T-helper 22 cell (primary cell): ENCODE data around the gene PGLYRP3.

ENCODE experiments used
- DNase-seq: peaks from one replicate; pipeline ENCODE4 v3.0.0-alpha.2; 2020; ENCODE audit warnings: low read depth

The PGLYRP3 gene, protein sequence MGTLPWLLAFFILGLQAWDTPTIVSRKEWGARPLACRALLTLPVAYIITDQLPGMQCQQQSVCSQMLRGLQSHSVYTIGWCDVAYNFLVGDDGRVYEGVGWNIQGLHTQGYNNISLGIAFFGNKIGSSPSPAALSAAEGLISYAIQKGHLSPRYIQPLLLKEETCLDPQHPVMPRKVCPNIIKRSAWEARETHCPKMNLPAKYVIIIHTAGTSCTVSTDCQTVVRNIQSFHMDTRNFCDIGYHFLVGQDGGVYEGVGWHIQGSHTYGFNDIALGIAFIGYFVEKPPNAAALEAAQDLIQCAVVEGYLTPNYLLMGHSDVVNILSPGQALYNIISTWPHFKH

DNA sequence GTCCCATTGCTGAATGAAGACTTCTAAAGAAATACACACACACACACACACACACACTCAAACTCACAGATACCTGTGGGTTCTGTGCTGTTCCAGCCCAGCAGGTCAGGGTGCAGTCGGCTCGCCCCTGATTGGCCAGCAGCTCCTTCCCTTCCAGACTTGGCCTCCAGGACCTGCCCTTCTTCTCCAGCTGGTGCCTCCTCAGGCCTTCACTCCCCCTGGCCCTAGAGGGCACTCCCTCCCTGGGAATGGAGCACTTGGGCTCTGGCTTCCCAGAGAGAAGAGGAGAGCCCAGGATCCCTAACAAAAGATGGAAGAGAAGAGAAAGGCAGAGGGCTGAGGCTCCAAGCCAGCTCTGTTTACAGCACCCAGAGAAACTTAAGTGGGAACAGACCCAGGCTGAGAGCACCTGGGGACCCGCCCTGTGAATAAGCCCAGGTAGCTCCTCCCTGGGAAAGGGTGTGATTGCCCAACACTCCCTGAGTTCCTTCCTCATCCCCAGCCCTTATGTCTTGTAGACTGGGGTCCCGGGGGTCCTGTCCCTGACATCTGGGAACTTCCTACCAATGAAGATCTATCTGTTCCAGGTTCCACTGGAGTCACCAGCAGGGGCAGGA lies at the start of gene PGLYRP3:
Gene PGLYRP3, minus strand, starts transcription at position 383 of the 617 bp plus-strand sequence. CDS start 2,287 bp downstream, outside the sequence.
- no peak for DNase-seq

DNA sequence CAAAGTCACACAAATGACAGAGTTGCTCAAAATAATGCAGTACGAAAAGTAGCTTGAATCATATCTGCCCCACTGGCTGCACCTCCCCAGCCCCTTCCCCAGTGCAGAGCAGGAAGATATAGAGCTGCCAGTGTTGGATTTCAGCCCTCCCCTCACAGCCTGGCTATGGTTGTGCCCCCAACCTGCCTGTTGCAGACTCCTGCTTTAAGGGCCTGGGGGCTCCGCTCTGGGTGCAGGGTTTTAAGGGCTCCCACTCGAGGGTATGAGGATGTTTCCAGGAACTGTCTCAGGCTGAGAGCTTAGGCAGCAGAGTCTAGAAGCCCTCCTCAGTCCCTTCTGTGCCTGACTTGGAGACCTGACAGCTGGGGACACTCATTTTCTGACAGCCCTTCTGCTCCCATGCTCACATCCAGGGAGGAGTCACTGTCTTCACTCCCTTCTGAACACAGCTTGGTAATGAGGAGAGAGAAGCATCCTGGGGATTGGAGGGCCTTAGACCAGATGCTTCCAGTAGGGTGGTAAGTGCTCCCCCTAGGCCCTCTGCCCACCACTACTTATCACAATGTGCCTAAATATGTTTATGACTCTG lies 49.5 kb upstream of the PGLYRP3 start:
- DNase-seq: no peak

DNA sequence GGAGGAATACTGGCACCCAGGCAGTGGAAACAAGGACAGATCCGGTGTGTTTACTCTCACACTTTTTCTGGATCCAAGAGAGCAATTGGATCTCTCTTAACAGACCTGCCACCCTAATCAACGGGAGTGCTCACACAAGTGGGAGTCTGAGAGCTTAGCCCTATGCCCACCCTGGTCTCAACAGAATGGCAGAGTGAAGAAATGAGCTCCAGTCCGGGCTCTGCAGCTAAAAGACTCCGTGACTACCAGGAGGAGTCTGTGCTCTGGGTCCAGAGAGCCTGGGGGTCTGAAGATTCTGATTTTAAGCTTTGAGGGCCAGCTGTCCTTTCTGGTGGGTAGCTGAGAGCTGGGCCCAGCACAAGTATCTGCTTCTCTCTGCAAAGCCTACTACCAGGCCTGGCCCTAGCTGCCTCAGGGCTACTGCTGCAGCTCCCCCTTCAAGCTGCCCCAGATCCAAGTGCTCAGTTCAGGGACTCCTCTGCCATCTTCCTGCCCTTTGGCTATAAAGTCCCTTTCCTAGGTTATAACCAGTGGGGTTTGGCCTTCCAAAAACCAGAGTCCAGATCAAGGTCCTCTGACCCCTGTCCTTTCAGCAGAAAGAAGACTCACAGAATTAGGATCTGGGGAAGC lies 48.8 kb upstream of the PGLYRP3 start:
- DNase-seq: no peak

DNA sequence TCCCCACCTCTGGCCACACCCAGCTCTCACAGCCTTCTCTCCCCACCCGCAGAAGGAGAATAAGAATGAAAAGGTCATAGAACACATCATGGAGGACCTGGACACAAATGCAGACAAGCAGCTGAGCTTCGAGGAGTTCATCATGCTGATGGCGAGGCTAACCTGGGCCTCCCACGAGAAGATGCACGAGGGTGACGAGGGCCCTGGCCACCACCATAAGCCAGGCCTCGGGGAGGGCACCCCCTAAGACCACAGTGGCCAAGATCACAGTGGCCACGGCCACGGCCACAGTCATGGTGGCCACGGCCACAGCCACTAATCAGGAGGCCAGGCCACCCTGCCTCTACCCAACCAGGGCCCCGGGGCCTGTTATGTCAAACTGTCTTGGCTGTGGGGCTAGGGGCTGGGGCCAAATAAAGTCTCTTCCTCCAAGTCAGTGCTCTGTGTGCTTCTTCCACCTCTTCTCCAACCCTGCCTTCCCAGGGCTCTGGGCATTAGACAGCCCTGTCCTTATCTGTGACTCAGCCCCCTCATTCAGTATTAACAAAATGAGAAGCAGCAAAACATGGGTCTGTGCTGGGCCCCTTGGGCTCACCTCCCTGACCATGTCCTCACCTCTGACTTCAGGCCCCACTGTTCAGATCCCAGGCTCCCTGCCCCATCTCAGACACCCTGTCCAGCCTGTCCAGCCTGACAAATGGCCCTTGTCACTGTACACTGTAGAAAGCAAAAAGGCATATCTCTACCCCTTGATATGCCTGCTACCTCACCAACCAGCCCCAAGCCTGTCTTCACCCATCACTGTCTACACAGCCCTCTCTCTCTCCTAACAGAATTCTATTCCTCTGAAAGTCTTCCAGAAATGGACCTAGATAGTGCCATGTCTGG lies 48.1 kb upstream of the PGLYRP3 start:
- DNase-seq: no peak

DNA sequence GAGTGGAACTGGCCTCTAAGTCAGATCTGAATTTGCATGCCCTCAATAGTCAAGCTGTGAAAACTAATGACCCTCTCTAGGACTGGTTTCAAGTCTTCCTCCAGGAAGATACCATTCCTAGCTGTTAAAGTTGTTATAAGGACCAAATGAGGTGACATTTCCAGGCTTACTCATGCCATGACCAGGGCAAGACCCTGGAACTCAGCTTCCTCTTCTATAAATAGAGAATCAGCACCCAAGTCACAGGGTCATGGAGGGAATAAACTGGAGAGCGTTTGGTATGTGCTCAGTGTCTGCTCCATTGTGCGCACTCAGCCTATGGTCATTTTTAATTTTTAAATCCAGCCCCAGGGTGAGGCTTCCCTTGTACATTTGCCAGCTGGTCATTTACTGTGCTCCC lies 47.4 kb upstream of the PGLYRP3 start:
- DNase-seq: no peak

DNA sequence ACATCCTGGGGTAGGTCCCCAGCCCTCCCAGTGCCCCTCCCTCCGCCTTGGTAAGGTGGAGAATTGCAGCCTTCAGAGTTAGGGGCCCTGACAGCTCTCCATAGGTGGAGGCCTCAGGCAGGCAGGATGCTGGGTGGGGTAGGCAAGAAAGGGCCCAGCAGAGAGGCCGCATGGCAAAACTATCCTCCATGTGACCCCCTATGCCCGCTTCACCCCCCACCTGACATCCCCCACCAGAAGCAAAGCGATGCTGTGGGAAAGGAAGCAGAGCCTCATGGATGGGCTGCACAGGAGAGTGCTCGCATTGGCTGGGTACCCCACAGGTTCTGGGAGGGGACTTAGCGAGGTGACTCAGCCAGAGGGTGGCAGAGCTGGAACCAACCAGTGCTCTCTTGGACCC lies 46.5 kb upstream of the PGLYRP3 start:
- no peak for DNase-seq

DNA sequence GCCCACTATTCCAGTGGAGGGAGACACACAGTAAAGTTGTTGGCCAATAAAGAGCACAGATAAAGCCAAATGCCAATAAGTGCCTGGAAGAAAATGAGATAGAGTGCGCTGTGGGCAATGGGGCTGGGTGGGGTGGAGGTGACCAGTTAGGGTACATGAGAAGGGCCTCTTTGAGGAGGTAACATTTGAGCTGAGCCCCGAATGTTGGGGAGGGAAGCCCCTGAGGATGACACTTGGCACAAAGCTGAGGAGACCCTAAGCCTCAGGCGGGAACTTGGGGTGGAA lies 45.9 kb upstream of the PGLYRP3 start:
- no peak for DNase-seq

DNA sequence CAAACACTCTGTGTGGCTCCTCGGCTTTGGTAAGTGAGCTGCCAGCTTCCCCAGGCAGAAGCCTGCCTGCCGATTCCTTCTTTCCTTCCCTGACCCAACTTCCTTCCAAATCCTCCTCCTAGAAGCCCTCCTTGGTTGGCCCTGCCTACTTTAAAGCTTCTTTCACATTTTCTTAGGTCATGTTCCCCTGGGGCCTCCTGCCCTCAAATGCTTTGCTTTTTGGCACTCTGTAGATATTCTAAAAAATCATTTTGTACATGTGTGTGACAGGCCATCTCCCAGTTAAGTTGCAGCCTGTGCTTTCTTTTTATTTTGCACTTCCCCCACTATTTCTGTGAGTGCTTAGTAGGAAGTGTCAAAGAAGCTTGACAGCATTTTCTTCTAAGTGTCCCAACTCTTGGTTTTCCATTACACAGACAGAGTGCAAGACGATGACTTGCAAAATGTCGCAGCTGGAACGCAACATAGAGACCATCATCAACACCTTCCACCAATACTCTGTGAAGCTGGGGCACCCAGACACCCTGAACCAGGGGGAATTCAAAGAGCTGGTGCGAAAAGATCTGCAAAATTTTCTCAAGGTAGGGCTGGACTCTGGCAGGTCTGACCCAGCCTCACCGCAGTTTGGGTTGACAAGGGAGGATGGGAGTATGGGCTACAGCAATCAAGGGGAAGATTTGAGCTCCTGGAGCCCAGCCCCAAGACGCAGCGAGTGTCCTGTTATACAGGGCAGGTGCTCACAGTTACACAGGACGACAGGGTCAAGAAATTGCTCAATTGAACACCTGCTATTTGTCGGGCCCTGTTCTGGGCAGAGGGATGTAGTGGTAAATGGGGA lies 45.3 kb upstream of the PGLYRP3 start, which contains the start of gene S100A9:
Gene S100A9, plus strand, starts transcription at position 2 of the 838 bp plus-strand sequence. Its CDS starts 430 bp downstream, at position 432.
- no peak for DNase-seq

DNA sequence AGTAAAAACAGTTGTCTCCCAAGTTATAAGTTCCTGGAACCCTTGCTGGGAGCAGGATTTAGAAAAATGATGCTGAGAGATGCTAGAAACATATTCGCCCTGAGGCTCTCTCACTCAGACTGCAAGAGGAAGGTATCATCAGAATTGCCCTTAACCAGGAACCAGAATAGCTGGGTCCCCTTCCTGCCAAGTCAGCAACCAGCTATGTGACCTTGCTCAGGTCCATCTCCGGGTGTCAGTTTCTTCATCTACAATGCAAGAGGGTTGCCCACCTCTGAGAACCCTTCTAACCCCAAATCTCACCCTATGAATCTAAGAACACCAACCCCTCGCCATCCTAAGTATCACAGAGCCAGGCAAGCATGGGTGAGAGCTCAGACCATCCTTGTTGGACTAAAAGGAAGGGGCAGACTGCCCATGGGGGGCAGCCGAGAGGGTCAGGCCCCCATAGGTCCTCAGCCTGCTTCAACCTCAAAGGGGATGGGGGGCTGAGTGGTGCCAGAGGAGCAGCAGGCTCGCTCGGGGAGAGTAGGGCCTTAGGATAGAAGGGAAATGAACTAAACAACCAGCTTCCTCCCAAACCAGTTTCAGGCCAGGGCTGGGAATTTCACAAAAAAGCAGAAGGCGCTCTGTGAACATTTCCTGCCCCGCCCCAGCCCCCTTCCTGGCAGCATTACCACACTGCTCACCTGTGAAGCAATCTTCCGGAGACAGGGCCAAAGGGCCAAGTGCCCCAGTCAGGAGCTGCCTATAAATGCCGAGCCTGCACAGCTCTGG lies 44.5 kb upstream of the PGLYRP3 start:
- DNase-seq: no peak

DNA sequence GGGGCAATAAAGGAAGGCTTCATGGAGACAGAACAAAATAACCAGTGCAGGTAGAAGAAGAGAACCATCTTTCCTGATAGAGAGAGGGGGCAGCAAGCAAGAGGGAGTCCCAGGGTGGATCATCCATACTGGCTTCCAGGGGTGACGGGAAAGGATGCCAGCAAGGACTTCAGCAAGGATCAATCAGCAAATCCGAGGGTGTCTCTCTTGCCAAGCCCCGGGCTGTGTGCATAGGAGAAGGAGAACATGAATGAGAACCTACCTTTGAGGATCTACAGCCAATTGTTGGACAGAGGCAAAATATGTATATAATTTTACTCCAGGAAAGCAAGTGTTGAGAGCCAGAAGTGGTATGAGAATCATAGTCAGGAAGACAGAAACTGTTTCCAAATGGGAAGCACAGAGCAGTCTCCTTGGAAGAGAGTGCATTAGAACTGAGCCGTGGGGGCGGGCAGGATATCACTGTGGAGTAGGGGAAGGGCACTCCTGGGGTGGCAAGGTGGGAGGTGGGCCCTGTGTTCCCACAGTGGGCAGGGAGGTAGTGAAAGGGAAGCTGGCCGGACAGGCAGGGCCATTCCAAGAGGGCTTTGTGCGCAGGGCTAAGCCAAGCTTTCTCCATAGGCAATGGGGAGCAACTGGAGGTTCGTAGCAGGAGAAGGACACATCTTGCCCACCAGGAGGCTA lies 43.8 kb upstream of the PGLYRP3 start:
- DNase-seq: no peak

DNA sequence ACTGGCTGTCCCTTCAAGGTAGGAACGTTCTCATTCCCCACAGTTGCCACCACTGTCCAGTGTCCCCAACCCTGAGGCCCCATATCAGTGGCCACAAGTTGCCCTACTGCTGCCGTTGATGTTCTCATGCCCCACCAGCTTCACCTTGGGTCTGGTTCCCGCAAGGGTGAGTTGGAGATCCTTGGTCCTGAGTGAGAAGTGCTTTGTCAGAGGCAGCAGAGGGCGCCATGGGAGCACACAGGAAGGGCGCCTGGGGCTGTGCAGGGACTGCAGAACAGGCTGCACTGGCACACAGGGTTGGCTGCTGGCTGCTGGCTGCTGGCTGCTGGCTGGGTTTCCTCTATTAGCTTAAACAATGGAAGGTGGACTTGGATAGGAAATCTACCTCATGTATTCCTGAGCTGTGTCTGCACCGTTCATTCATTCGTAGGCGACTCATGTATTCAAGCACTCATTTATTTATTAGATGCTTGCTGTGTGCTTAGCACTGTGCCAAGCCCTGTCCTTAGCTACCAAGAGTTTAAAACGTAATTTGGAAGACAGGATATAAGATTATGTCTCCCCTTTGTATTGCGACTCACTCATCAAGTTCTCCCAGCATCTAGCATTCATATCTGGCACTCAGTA lies 42.8 kb upstream of the PGLYRP3 start:
- no peak for DNase-seq

DNA sequence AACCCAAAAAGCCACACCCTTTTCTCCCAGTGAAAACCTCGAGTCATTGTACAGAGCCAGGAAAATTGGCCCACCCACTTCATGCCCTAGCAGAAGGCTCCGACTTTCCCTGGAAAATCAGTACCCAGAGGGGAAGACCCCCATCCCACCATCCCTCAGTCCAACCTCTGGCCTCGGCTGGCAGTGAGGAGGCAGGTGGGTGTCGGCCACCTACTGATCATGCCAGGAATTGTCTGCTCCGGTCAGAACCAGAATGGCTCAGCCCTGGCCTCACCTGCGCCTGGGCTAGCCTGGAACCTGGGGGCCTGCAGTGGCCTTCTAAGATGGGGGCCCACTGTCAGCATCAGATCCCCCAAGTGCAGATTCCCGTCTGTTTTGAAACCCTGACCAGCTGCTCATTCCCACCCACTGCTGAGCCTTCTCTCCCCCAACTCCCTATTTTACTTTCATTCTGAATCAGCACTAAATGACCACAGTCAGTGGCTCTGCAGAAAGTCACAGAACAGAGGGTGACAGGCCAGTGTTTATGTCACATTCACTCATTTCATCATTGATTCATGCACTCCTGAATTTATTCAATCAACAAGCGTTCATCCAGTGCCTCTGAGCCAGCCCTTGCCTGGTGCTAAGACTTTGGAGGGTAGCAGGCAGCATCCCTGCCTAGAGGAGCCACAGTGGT lies 41.9 kb upstream of the PGLYRP3 start:
- no peak for DNase-seq

DNA sequence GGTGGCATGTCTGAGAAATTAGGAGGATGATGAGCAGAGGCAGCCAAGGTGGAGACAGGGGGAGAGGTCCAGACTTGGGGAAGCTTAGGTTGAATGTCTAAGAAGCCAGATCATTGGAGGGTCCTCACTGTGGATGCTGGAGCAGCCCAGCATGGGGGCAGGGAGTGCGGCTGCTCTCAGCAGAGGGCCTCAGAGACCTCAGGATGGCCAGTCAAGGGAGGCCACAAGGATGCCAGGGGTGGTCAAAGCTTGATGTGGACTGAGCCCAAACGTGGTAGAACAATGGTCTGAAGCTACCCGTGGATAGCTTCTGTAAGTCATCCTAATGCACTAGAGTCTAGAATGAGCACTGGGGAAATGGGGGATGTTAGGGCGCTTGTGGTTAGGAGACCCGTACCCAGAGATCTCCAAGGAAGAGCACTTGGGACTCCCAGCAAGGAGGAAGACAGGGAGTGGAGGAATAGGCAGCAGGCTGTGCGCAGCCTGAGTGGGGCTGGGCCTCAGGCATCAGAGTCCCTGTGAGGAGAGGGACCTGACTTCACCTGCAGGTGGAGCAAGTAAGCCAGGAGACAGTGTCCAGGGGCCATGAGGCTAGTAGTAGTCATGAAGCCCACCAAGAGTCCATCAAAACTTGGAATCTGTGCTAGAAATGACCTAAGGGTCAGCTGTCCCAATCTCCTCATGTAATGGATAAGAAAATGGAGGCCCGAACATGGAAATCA lies 40.6 kb upstream of the PGLYRP3 start:
- DNase-seq: no peak

DNA sequence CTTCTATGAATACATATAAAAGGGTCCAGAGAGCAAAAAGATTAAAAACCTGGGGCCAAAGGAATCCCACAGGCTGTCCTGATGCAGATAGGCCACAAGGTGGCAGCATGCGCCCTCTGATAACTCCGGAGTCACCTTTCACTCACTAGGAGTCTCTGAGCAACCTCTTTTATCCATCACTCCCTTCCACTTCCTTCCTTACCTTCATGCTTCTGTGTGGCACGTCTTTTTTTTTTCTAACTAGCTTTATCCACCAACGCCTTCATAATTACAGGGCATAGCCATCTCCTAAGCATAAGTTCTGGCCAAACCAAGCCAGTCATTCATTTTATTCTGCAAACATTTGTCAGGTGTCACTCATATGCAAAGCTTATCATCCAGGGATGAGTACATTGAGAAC lies 39.8 kb upstream of the PGLYRP3 start:
- peak; percentile 20 for DNase-seq

DNA sequence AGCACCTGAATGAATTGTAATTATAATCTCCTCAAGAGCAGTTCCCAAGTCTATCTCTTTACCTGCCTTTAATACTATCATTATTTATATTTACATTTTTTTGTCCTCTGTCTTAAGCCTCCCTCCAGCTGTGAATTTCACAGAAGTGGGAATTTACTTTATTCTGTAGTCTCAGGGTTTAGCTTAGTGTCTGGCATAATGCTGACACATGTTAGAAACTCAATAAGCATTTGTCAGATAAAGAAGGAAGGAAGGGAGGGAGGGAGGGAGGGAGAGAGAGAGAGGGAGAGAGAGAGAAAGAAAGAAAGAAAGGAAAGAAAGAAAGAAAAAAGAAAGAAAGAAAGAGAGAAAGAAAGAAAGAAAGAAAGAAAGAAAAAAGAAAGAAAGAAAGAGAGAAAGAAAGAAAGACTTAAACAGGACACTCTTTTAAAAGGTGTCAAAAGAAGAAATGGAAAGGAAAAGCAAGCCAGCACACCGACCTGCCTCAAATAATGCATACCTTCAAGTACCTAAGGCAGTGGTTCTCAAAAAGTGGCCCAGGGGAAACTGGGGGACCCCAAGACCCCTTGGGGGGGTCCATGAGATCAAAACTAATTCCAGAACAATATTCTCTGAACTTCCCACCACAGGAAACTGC lies 37.7 kb upstream of the PGLYRP3 start:
- DNase-seq: no peak

DNA sequence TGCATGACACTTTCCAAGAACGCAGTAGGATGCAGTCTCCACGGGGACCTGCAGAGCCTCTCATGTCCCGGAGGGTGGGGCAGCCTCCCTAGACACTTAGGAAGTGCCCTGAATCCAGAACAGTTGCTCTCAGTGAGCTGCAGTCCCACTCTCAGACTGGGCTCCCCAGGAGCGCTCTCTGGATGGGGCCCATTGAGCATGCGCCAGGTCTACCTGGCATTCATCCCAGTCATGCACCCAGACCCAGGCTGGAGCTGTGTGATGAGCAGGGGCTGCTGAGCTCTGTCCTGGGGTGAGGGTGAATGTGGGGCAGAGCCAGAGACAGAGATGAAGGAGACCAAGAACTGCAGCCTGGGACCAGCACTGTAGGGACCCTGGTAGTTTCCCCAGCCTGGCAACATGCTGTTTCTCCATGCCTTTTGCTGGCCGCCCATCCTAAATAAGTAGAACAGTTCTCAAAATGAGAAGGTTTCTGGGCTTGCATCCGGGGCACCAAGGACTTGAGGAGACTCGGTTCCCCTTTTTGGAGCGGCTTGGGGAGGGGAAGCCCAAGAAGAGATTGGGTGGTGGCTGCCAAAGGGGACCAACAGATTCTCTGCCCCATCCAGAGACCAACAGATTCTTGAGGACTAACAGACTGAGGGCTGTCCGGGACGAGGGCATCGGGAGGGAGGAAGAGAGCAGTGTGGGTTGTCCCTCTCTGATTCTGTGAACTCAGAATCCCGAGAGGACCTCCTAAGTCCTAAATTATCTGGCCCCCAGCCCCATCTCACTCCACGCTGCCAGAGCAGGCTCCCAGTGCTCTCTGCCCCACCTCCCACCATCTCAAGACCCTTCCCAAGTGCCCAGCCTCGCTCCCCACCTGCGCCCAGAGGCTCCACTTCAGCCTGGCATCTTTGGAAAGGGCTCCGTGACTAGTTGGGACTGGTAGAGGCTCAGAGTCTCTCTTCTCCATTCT lies 36.9 kb upstream of the PGLYRP3 start:
- DNase-seq: no peak
